HG03521 (cell line): ENCODE results near the gene CACHD1.
"Not testable (repeated sequence)": the region's sequence is repeated elsewhere in the genome, so short reads cannot be mapped to it uniquely, and the experiment has no call there.

ENCODE experiments used
- ATAC-seq: cut with Tn5 transposase; IDR thresholded peaks from one replicate; pipeline ENCODE4 v1.9.1; 2021; ENCODE audit warnings: mild to moderate bottlenecking, moderate library complexity; ENCODE audit not compliant: unreplicated experiment

CACHD1 gene

DNA sequence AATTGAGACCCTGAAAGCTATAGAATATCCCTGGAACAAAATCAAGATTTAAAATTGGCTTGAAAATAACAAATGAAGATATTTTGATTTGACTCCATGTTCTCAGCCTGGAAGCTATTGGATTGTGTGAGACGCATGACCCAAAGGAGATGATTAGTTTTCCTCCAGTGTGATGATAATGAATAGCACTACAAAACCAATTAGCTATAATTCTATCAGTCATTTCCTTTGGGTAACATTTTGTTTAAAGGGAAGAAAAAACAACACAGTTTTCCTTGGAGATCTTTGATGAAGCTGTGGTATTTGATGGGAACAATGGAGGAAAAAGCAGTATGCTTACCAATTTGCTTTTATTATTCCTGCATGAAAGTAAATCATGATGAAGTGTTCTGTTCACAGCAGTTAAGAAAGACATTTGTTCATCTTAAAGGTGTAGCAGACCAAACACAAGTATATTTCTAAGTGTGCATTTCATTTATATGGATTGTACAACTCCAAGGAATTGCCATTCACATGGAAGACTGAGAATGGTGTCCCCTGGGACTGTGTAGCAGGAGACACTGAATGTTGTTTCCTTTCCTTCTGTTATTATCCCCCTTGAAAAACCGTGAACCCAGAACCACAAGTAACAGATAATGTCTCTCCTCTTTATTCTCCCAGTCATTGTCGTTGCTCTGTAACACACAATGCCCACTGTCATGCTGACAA is 111.4 kb downstream of the CACHD1 start:
- no peak for ATAC-seq

DNA sequence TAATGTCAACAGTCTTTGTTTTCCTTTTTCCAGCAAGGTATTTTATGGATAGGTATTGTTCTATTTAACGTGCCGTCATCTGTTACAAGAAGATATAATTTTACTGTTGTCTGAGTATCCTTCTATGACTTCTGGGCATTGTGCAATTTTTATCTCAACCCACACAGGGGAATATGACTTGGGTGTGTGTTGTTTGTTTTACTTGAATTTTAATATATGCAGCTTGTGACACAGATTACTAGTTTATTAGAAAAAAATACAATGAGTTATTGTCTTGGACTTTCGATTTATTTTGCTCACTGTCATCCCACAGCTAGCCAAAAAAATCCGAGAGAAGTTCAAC is 111.9 kb downstream of the CACHD1 start:
- ATAC-seq: no peak

DNA sequence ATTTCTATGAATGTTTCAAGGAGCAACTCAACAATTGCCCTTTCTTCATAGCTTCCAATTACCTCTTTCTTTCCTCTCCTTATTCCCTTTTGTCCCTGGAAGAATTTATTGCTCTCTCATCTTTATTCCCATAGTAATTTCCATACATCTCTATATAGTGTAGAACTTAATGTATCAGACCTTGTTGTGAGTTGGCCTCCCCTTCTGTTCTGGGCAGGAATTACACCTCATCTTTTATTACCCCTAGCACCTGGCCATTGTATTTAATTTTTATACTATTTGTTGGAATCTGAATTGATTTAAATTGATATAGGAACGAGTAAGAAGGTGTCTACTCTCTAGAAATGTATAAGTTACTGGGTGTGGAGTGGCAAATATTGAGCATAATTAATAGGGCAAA is 114.5 kb downstream of the CACHD1 start:
- no peak for ATAC-seq

GRCh38 chr1:64588876-64589275 is 118.9 kb downstream of the CACHD1 start:
- ATAC-seq: no peak

GRCh38 chr1:64590316-64590715 is 120.4 kb downstream of the CACHD1 start:
- no peak for ATAC-seq

- no peak for ATAC-seq
Measured at GRCh38 chr1:64594446-64594845, 124.5 kb downstream of the CACHD1 start.

- no peak for ATAC-seq
Measured at GRCh38 chr1:64595871-64596515, 126.1 kb downstream of the CACHD1 start.

DNA sequence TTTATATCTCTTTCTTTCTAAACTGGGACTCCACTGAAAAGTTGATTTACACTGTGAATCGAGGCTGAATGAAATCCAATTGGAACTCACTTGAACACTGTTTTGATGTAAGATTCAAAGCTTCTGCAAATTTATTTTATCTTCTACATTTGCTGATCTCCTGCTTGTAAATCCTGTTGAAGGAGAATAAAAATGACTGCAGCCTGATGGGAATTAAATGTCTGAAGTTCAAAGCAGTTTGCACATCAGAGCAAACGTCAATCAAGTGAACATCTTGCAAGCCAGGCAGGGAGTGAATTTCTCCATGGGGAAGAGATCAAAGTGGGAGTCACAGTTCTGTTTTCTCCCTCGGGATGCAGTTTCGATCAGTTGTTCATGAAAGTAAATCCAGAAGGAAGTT is 127.2 kb downstream of the CACHD1 start:
- no peak for ATAC-seq

- no peak for ATAC-seq
Measured at GRCh38 chr1:64598100-64598571, 128.2 kb downstream of the CACHD1 start.

DNA sequence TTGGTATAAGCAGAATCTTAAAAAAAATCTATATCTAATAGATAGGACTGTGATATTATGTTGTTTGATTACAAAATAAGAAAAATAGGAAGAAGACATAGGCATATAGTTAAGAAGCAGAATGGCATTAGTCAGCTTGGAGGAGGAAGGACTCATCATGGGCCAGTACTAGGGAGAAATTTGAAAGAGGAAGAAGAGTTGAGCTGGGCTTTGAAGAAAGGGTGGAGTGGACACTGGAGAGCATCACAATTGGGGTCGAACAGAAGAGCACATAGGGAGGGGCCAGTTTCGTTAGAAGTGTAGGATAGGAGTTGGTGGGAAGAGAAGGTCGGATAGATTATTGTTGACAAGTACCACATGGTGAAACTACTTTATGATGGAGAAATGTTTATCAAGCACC is 129.3 kb downstream of the CACHD1 start:
- no peak for ATAC-seq

DNA sequence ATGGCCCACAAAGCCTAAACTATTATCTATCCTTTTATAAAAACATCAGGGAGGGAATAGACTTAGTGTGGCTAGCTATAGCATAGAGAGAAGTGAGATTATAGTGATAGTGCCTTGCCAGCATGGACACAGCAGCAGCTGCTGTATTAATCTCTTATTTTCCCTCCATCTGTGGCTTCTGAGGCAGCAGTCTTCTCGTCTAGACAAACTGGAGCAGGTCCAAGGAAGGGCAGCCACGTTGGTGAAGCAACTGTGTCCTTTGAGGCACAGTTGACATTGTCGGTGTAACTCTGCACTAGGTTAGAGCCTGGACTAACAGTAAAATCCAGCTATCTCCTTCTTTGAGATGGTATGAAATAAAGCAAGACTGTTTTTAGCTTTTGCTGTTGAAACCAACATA is 131.3 kb downstream of the CACHD1 start:
- no peak for ATAC-seq

DNA sequence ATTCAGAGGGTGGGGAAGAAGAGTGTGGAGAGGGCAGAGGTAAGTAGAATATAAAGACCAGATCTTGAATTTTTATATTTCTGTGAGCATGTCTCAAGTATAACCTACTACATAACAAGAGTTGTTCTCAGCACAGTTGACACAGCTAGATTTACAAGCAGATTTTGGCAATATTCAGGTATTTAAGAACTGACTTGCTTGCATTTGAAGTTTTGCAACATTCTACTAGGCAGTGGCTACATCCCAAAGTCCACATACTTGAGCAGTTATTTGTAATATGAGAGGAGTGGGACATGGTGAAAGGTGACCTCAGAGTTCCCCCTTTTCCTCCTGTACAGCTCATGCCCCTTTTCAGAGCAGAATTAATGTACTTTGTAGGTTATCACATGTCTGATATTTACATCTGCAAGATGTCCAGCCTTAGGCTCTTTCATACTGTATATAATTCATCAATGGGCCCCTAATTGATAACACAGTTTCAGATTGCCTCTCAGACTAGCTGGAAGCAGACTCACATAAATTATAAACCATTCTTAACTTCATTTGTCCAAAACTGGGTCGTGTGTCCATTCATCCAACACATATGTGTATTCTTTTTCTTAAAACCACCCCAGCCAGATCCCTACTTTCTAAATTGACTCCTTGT is 138.2 kb downstream of the CACHD1 start:
- ATAC-seq: no peak

DNA sequence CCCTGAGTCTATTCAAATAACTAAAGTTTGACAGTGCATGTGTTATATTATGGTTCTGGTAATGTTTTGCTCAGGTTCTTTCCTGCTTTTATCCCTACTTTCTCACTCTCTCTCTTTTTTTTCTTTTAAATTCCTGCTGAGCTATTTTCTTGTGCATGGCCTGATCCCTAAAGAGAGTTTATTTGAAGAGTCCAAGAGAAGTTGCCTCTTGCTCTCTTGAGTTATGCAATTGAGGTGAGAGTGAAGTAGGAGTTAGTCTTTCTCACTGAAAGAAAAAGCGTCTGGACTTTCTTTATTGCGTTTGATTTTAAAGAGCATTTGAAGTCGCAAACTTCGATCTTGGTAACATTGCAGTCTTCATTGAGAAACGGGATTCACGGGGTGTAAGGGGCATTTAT is 138.7 kb downstream of the CACHD1 start:
- ATAC-seq: no peak

- not testable (repeated sequence) for ATAC-seq
Measured at GRCh38 chr1:64610950-64611349, 141.0 kb downstream of the CACHD1 start.

DNA sequence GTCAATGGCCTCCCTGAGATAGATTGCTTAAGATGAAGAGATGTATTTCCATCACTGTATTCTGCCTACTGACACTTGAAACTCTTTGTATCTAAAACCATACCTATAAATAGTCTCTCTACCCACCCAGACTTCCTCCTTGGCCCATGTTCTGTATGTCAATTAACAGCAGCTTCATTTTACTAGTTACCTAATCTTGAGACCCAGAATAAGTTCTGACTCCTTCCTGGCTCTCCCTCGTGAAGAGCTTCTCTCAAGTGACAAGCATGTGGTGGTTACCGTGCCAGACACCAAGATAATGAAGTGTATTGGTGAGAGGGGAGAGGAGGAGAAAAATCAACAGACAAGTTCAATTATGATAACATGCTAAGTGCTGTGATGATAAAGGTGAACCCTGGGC is 146.1 kb downstream of the CACHD1 start:
- no peak for ATAC-seq

GRCh38 chr1:64623750-64624191 is 153.8 kb downstream of the CACHD1 start:
- no peak for ATAC-seq

DNA sequence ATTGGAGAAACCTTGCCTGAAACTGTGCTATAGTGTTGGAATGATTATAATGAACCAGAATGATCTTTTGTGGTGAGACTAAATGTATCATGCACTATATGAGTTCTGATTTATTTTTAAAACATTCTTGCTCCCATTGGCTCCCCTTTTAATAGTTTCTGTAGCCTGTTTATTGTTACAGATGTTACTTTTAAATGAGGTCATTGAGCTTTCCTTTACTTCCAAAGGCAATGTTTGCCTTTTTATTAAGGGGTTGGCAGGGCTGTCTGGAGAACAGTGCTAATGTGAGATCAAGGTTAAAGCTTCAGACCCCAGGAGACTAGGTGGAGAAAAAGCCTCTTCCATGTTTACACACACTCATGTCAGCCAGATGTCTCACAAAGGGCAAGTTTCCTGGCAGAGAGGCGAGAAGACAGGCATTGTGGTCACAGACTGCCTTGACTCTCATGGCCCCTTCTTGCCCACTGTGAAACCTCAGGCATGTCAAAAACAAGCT is 154.3 kb downstream of the CACHD1 start:
- no peak for ATAC-seq

GRCh38 chr1:64624808-64625207 is 154.9 kb downstream of the CACHD1 start:
- ATAC-seq: no peak

- no peak for ATAC-seq
Measured at GRCh38 chr1:64630611-64631010, 160.7 kb downstream of the CACHD1 start.

- ATAC-seq: no peak
Measured at GRCh38 chr1:64631346-64632034, 161.6 kb downstream of the CACHD1 start.

GRCh38 chr1:64632936-64633335 is 163.0 kb downstream of the CACHD1 start:
- ATAC-seq: no peak
